Calu3 (cell line): ENCODE data around the gene URB1. TPM values are rescaled to one million over a fixed set of nuclear protein-coding genes. Genes with fewer than 3 reads are reported as not detected.

Source experiments
- BruUV-seq: library from RNA; stranded (reverse); fragments of 400-500 nt; replicated peaks from 2 replicates; lab custom pipeline; 2021; lab: Mats Ljungman, UMichigan
- CTCF ChIA-PET: fragments of 300-600 bp; sonication (Branson Sonifier 250); formaldehyde crosslinking; loops from one replicate; lab custom pipeline; 2022; ENCODE audit warnings: antibody characterized with exemption; lab: Charles Lee
- DNase-seq: peaks from one replicate; pipeline ENCODE4 v3.0.0; 2022
- H3K27ac Mint-ChIP-seq: one replicate; pipeline ENCODE4 v1.8.0; 2022; ENCODE audit warnings: mixed read lengths; ENCODE audit not compliant: unreplicated experiment
- H3K27me3 Mint-ChIP-seq: one replicate; pipeline ENCODE4 v1.8.0; 2022; ENCODE audit warnings: mixed read lengths; ENCODE audit not compliant: unreplicated experiment
- H3K36me3 Mint-ChIP-seq: one replicate; pipeline ENCODE4 v1.8.0; 2022; ENCODE audit warnings: mild to moderate bottlenecking, moderate library complexity, mixed read lengths; ENCODE audit not compliant: insufficient read depth, unreplicated experiment
- H3K4me1 Mint-ChIP-seq: one replicate; pipeline ENCODE4 v1.8.0; 2022; ENCODE audit warnings: mild to moderate bottlenecking, low read depth, mixed read lengths; ENCODE audit not compliant: unreplicated experiment
- H3K4me3 Mint-ChIP-seq: one replicate; pipeline ENCODE4 v1.8.0; 2022; ENCODE audit warnings: mild to moderate bottlenecking, low read depth, moderate library complexity, mixed read lengths; ENCODE audit not compliant: unreplicated experiment
- H3K9me3 Mint-ChIP-seq: one replicate; pipeline ENCODE4 v1.8.0; 2022; ENCODE audit warnings: low read depth, mixed read lengths; ENCODE audit not compliant: unreplicated experiment
- CTCF ChIP-seq: fragments of 200-600 bp; IDR thresholded peaks from one replicate; pipeline ENCODE4 v1.8.0; 2022; ENCODE audit warnings: antibody characterized with exemption; ENCODE audit not compliant: unreplicated experiment
- intact Hi-C: fragments of 100-400 bp; cut with micrococcal nuclease; formaldehyde crosslinking; loops from one replicate; pipeline ENCODE4 v1.10.0; 2022; ENCODE audit not compliant: unreplicated experiment
- total RNA-seq: library from RNA; stranded (reverse); gene quantifications from 2 replicates; pipeline ENCODE4 v1.2.3, GENCODE V29; 2022

Gene URB1
- total RNA-seq, 1 experiment from 2014 or later = 16.5 TPM

DNA sequence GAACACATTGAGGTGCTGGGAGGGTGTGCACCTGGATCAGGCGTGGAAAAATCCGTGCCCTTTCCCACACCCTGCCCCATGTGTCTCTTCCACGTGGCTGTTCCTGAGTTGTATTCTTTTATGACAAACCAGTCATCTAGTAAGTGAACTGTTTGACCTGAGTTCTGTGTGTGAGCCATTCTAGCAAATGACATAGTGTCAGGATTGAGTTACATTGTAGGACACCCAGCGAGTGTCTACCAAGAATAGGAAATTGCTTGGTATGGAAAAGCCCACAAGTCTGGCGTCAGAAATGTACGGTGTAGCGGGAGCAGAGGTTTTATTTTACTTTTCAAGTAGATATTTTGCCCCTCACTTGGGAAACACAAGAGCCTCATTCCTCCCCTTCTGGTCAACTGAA lies 95.4 kb downstream of the URB1 start:
- intact Hi-C loops = no loop called here
- no peaks in the 10 kb centered on the region for H3K4me1 Mint-ChIP-seq
- DNase-seq = no peak
- no peaks in the 10 kb centered on the region for H3K27me3 Mint-ChIP-seq
- no peaks in the 10 kb centered on the region for H3K36me3 Mint-ChIP-seq
- H3K27ac Mint-ChIP-seq = no peak overlapping the region
- no peak overlapping the region for H3K4me3 Mint-ChIP-seq
- BruUV-seq = no TSS peak
- H3K9me3 Mint-ChIP-seq = no peaks in the 10 kb centered on the region
- CTCF ChIA-PET = no interaction called here
- no peak for TF ChIP-seq CTCF

- no peak for TF ChIP-seq CTCF
- H3K4me3 Mint-ChIP-seq = no peak overlapping the region
- H3K9me3 Mint-ChIP-seq = no peaks in the 10 kb centered on the region
- H3K27me3 Mint-ChIP-seq = no peaks in the 10 kb centered on the region
- intact Hi-C loops = no loop called here
- H3K27ac Mint-ChIP-seq = no peak overlapping the region
- no peaks in the 10 kb centered on the region for H3K36me3 Mint-ChIP-seq
- no peaks in the 10 kb centered on the region for H3K4me1 Mint-ChIP-seq
- CTCF ChIA-PET = no interaction called here
- no peak for DNase-seq
- no TSS peak for BruUV-seq
Measured at GRCh38 chr21:32285476-32285875, 107.3 kb downstream of the URB1 start.

DNA sequence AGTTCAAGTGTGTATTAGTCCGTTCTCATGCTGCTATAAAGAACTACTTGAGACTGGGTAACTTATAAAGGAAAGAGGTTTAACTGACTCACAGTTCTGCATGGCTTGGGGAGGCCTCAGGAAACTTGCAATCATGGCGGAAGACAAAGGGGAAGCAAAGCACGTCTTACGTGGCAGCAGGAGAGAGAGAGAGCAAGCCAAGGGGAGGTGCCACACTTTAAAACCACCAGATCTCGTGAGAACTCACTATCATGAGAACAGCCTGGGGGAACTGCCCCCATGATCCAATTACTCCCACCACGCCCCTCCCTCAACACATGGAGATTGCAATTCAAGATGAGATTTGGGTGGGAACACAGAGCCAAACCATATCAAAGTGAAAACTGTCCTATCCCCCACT lies 109.8 kb downstream of the URB1 start:
- Mint-ChIP-seq H3K27ac (no peak overlapping the region), H3K4me1 (no peaks in the 10 kb centered on the region), H3K36me3 (peaks cover 17% of the 10 kb centered on the region), H3K27me3 (no peaks in the 10 kb centered on the region), H3K9me3 (no peaks in the 10 kb centered on the region), H3K4me3 (no peak overlapping the region)
- no peak for TF ChIP-seq CTCF
- CTCF ChIA-PET = no interaction called here
- BruUV-seq = no TSS peak
- DNase-seq = no peak
- intact Hi-C loops = no loop called here

- BruUV-seq = no TSS peak
- no peak for DNase-seq
- intact Hi-C loops = no loop called here
- H3K27me3 Mint-ChIP-seq = no peaks in the 10 kb centered on the region
- peaks cover 17% of the 10 kb centered on the region for H3K36me3 Mint-ChIP-seq
- H3K4me1 Mint-ChIP-seq = no peaks in the 10 kb centered on the region
- no peak overlapping the region for H3K4me3 Mint-ChIP-seq
- CTCF ChIA-PET = no interaction called here
- no peak overlapping the region for H3K27ac Mint-ChIP-seq
- TF ChIP-seq CTCF = no peak
- no peaks in the 10 kb centered on the region for H3K9me3 Mint-ChIP-seq
Measured at GRCh38 chr21:32281531-32281930, 111.3 kb downstream of the URB1 start.

DNA sequence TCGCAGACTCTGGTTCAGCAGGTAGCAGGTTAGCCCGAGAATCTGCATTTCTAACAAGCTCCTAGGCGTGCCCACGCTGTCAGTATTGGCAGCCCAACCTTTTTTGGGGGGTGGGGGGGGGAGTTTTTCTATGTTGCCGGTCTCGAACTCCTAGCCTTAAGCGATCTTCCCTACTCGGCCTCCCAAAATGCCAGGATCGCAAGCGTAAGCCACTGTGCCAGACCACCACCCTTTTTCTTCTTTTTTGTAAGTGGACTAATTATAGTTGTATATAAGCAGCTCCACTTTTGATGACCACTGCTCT lies 113.5 kb downstream of the URB1 start:
- Mint-ChIP-seq H3K27me3 (no peaks in the 10 kb centered on the region), H3K4me1 (no peaks in the 10 kb centered on the region), H3K9me3 (no peaks in the 10 kb centered on the region), H3K27ac (peak overlapping the region; percentile 91), H3K36me3 (peaks cover 23% of the 10 kb centered on the region), H3K4me3 (peak overlapping the region; percentile 96)
- no peak for TF ChIP-seq CTCF
- CTCF ChIA-PET = interaction anchor here (0.6 to 0.7 kb wide), 5 partner anchors 25 to 1049 kb away, joined by 3 to 7 read pairs (median 3); no protein-coding TSS in a partner anchor
- intact Hi-C loops = no loop called here
- BruUV-seq = no TSS peak
- no peak for DNase-seq
